Lower lobe of right lung (tissue), 2 donors: Measurements from ENCODE around the gene SPCS3. TPM values are rescaled to one million over a fixed set of nuclear protein-coding genes. Genes with fewer than 3 reads are reported as not detected.

Source experiments
- ATAC-seq, 2 donors: fragments of 200-7000 bp; cut with Tn5 transposase; one replicate each; pipeline ENCODE4 v1.9.1; 2020 to 2022; ENCODE audit warnings: mild to moderate bottlenecking in 2 of 2, moderate library complexity in 2 of 2
- DNase-seq: peaks from one replicate; pipeline ENCODE4 v3.0.0-alpha.2; 2020
- H3K27ac ChIP-seq: fragments of 200-600 bp; one replicate; pipeline ENCODE4 v1.8.0; 2022
- H3K27me3 ChIP-seq: fragments of 200-600 bp; one replicate; pipeline ENCODE4 v1.8.0; 2022; ENCODE audit warnings: low read depth
- H3K36me3 ChIP-seq: fragments of 200-600 bp; one replicate; pipeline ENCODE4 v1.8.0; 2022; ENCODE audit warnings: mild to moderate bottlenecking
- H3K4me1 ChIP-seq: fragments of 200-600 bp; one replicate; pipeline ENCODE4 v1.8.0; 2022
- H3K4me3 ChIP-seq: fragments of 200-600 bp; one replicate; pipeline ENCODE4 v1.8.0; 2022; ENCODE audit warnings: mild to moderate bottlenecking
- H3K9me3 ChIP-seq: fragments of 200-600 bp; one replicate; pipeline ENCODE4 v1.8.0; 2022
- intact Hi-C: fragments of 100-400 bp; cut with DNase I; formaldehyde crosslinking; loops from one replicate; pipeline ENCODE4 v1.11.0; 2022
- long read RNA-seq: library from polyadenylated mRNA; unstranded; transcript quantifications from one replicate; pipeline ENCODE4 v2.0.0, GENCODE V29; 2021
- total RNA-seq: library from RNA; stranded (reverse); fragmentation: NEBNext Ultra II Directional; extraction: Animal tissue kit (Norgen Biotek cat#: 25700); gene quantifications from one replicate; pipeline ENCODE4 v1.2.1, GENCODE V29; 2021
- TF ChIP-seq, protein P1 (sequence below): fragments of 200-600 bp; IDR thresholded peaks from one replicate; pipeline ENCODE4 v1.8.0; 2022; ENCODE audit warnings: antibody characterized with exemption, mild to moderate bottlenecking
- donor health status: DM: no; HTN: yes; CAD: no; lungs with severe emphysema.

The SPCS3 gene
- 129 TPM for total RNA-seq
- long read RNA-seq, full-length matches to known transcripts = 73 of 83 reads
- long read RNA-seq, partial matches to known transcripts = 0 of 83 reads
- long read RNA-seq, other reads (novel, unspliced or antisense) = 10 of 83 reads

DNA sequence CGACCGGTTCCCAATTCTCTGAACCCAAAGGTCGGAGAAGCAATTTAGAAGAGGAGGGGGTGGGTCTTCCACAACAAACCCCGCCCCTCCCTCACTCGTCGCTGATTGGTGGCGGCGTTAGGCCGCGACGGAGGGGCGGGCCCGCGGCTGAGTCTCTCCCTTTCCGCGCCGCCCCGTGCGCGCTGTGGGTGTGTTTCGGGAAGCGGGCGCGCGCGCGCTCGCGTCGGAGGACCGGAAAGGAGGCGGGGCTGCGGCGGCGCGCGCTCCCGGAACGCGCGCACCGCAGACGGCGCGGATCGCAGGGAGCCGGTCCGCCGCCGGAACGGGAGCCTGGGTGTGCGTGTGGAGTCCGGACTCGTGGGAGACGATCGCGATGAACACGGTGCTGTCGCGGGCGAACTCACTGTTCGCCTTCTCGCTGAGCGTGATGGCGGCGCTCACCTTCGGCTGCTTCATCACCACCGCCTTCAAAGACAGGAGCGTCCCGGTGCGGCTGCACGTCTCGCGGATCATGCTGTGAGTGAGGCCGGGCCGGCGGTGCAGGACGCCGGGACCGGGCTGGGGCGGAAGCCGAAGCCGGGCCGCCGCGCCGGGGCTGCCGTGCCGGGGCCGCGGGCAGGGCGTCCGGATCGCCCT lies at the start of gene SPCS3:
Gene SPCS3, plus strand, starts transcription at position 263 of the 636 bp plus-strand sequence. Its CDS starts 111 bp downstream, at position 374.
- H3K27me3 ChIP-seq = no peaks in the 10 kb centered on the region
- ATAC-seq (peak; percentile 99), DNase-seq (peak; percentile 97)
- H3K4me1 ChIP-seq = peaks cover 45% of the 10 kb centered on the region
- peak within 1 kb of the TSS; percentile 99 for H3K27ac ChIP-seq
- H3K4me3 ChIP-seq = peak within 1 kb of the TSS; percentile 80
- H3K36me3 ChIP-seq = no peaks in the 10 kb centered on the region
- no peaks in the 10 kb centered on the region for H3K9me3 ChIP-seq
- intact Hi-C loops = no loop called here
- TF ChIP-seq, protein P1, sequence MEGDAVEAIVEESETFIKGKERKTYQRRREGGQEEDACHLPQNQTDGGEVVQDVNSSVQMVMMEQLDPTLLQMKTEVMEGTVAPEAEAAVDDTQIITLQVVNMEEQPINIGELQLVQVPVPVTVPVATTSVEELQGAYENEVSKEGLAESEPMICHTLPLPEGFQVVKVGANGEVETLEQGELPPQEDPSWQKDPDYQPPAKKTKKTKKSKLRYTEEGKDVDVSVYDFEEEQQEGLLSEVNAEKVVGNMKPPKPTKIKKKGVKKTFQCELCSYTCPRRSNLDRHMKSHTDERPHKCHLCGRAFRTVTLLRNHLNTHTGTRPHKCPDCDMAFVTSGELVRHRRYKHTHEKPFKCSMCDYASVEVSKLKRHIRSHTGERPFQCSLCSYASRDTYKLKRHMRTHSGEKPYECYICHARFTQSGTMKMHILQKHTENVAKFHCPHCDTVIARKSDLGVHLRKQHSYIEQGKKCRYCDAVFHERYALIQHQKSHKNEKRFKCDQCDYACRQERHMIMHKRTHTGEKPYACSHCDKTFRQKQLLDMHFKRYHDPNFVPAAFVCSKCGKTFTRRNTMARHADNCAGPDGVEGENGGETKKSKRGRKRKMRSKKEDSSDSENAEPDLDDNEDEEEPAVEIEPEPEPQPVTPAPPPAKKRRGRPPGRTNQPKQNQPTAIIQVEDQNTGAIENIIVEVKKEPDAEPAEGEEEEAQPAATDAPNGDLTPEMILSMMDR = no peak

DNA sequence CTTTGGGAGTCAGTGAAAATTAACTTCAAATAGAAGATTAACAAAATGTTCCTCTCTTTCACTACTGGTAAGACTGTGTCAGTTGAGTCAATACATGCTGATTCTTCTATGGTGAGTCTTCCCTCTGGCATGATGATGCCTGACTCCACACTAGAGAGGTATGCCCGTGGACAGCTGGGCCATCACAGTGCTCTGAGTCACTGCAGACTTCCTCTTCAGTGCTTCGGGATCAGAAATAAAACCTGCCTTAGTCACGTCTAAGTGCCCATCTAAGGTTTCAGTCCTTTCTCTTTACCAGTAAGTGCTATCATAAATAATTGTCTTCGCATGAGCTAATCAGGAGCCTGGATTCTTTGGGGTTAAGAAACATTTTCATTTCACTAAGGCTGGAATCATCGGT lies 49.1 kb upstream of the SPCS3 start:
- ATAC-seq (no peak), DNase-seq (no peak)

DNA sequence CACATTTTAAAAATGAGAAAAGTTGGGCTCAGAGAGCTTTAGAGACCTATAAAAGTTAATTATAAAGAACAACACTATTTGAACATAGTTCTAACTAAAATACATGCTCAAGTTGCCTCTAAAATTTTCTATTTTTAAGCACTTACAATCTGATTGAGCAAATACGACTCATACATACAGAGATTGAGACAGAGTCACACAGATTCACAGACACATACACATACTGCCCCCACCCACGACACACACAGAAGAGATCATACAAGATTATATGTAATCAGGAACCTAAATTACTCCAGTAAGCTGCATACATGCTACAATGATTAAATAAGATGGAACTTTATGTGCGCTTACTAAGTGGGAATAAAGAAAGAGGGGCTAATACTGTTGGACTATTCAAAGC lies 48.0 kb upstream of the SPCS3 start:
- intact Hi-C loops = no loop called here
- no peaks in the 10 kb centered on the region for H3K4me1 ChIP-seq
- no peak overlapping the region for H3K4me3 ChIP-seq
- H3K36me3 ChIP-seq = no peaks in the 10 kb centered on the region
- TF ChIP-seq, protein P1 = no peak
- H3K9me3 ChIP-seq = no peaks in the 10 kb centered on the region
- H3K27ac ChIP-seq = no peak overlapping the region
- DNase-seq (no peak), ATAC-seq (no peak)
- H3K27me3 ChIP-seq = no peaks in the 10 kb centered on the region

More for the DNA sequence above, 49.1 kb upstream of the SPCS3 start:
- intact Hi-C loops = no loop called here
- Histone ChIP-seq H3K27ac (no peak overlapping the region), H3K9me3 (no peaks in the 10 kb centered on the region), H3K4me1 (no peaks in the 10 kb centered on the region), H3K36me3 (no peaks in the 10 kb centered on the region), H3K4me3 (no peak overlapping the region), H3K27me3 (no peaks in the 10 kb centered on the region)
- TF ChIP-seq, protein P1 = no peak

DNA sequence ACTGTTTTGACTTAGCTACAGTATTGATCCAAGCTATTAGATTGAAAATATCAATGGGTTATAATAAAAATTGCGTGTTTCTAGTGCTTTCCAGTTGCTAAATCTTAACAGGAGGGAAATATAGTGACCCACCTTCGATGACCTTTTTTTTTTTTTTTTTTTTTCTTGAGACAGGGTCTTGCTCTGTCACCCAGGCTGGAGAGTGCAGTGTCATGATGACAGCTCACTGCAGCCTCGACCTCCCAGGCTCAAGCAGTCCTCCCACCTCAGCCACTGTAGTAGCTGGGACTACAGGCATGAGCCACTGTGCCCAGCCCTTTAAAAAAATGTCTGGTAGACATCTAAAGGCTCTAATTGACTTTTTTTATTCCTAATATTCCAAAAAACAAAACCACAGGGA lies 47.0 kb upstream of the SPCS3 start:
- Histone ChIP-seq H3K36me3 (no peaks in the 10 kb centered on the region), H3K4me3 (no peak overlapping the region), H3K9me3 (no peaks in the 10 kb centered on the region), H3K27ac (no peak overlapping the region), H3K27me3 (no peaks in the 10 kb centered on the region), H3K4me1 (no peaks in the 10 kb centered on the region)
- DNase-seq = no peak
- no peak for ATAC-seq
- intact Hi-C loops = no loop called here
- TF ChIP-seq, protein P1 = no peak

DNA sequence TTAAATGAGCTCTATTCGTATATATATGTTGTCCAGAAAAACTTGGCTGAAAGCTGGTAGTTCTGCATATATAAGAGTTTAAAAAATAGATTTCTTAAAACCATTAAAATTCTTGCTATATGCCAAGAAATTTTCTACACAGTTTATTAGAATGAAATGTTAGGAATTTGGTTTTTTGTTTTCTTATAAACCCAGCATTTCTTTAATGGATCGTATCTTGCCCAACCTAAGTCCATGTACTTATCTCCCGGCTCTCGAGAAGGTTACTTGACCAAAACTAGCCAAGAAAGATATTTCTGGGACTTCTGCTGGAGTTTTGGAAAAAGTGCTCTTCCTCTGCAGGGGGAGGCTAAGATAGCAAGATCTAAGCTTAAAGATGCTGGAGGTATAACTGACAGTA lies 46.0 kb upstream of the SPCS3 start:
- no peaks in the 10 kb centered on the region for H3K4me1 ChIP-seq
- no peaks in the 10 kb centered on the region for H3K9me3 ChIP-seq
- TF ChIP-seq, protein P1 = no peak
- no peak overlapping the region for H3K4me3 ChIP-seq
- DNase-seq (no peak), ATAC-seq (no peak)
- H3K36me3 ChIP-seq = no peaks in the 10 kb centered on the region
- H3K27ac ChIP-seq = no peak overlapping the region
- no peaks in the 10 kb centered on the region for H3K27me3 ChIP-seq
- intact Hi-C loops = no loop called here
